ENCODE results near the gene HIVEP3.

HIVEP3 gene

DNA sequence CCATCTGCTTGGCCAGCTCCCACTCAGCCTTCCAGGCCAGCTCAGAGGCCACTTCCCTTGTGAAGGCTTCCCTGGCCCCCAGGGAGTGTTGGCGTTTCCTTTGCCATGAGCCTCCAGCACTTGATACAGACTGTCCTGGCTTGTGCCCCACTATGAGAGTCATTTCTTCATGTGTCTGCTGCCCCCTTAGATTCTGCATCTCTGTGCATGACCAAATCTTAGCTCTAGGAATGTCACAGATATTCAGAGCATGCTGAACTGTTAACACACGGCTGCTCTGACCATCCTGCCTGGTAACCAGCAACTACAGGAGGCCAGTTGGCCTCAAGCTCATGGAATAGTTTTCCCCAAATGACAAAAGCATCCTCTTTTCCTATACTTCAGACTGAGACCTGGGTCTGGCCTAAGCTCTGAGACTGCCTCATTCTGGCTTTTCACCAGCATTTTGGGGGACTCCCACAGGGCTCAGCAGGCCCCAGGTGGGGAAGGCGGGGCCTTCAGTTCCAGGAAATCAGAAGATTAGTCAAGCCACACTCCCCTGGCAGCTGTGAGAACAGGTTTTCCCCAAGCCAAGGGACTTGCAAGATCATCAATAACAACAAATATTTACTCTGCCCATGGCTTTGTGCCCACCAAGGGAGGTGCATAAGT is 251.6 kb downstream of the HIVEP3 start:
- TF ChIP-seq GABPA (IDR thresholded peaks at IDR 0.05; ENCODE audit: low read depth), result no peak
- no peak for TF ChIP-seq SPI1 (IDR thresholded peaks at IDR 0.05; ENCODE audit: borderline replicate concordance, low read depth)
- TF ChIP-seq POLR2AphosphoS5 (IDR thresholded peaks at IDR 0.05; ENCODE audit: low read depth), result no peak
- TF ChIP-seq, protein P1, sequence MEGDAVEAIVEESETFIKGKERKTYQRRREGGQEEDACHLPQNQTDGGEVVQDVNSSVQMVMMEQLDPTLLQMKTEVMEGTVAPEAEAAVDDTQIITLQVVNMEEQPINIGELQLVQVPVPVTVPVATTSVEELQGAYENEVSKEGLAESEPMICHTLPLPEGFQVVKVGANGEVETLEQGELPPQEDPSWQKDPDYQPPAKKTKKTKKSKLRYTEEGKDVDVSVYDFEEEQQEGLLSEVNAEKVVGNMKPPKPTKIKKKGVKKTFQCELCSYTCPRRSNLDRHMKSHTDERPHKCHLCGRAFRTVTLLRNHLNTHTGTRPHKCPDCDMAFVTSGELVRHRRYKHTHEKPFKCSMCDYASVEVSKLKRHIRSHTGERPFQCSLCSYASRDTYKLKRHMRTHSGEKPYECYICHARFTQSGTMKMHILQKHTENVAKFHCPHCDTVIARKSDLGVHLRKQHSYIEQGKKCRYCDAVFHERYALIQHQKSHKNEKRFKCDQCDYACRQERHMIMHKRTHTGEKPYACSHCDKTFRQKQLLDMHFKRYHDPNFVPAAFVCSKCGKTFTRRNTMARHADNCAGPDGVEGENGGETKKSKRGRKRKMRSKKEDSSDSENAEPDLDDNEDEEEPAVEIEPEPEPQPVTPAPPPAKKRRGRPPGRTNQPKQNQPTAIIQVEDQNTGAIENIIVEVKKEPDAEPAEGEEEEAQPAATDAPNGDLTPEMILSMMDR (IDR thresholded peaks at IDR 0.05; ENCODE audit: insufficient read depth, low read length), result no peak
- TF ChIP-seq, protein P2, sequence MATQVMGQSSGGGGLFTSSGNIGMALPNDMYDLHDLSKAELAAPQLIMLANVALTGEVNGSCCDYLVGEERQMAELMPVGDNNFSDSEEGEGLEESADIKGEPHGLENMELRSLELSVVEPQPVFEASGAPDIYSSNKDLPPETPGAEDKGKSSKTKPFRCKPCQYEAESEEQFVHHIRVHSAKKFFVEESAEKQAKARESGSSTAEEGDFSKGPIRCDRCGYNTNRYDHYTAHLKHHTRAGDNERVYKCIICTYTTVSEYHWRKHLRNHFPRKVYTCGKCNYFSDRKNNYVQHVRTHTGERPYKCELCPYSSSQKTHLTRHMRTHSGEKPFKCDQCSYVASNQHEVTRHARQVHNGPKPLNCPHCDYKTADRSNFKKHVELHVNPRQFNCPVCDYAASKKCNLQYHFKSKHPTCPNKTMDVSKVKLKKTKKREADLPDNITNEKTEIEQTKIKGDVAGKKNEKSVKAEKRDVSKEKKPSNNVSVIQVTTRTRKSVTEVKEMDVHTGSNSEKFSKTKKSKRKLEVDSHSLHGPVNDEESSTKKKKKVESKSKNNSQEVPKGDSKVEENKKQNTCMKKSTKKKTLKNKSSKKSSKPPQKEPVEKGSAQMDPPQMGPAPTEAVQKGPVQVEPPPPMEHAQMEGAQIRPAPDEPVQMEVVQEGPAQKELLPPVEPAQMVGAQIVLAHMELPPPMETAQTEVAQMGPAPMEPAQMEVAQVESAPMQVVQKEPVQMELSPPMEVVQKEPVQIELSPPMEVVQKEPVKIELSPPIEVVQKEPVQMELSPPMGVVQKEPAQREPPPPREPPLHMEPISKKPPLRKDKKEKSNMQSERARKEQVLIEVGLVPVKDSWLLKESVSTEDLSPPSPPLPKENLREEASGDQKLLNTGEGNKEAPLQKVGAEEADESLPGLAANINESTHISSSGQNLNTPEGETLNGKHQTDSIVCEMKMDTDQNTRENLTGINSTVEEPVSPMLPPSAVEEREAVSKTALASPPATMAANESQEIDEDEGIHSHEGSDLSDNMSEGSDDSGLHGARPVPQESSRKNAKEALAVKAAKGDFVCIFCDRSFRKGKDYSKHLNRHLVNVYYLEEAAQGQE (IDR thresholded peaks at IDR 0.05; ENCODE audit: insufficient replicate concordance, low read depth), result no peak
- Histone ChIP-seq H3K27me3 (ENCODE audit: insufficient read depth, poor library complexity, severe bottlenecking) (no peaks in the 10 kb centered on the region), H3K27ac (replicated peaks) (no peak overlapping the region), H3K4me3 (replicated peaks; ENCODE audit: insufficient read depth, low read length) (no peak overlapping the region)
- no peak for DNase-seq (ENCODE audit: low read depth in 1 of 2, low spot score in 1 of 2)

DNA sequence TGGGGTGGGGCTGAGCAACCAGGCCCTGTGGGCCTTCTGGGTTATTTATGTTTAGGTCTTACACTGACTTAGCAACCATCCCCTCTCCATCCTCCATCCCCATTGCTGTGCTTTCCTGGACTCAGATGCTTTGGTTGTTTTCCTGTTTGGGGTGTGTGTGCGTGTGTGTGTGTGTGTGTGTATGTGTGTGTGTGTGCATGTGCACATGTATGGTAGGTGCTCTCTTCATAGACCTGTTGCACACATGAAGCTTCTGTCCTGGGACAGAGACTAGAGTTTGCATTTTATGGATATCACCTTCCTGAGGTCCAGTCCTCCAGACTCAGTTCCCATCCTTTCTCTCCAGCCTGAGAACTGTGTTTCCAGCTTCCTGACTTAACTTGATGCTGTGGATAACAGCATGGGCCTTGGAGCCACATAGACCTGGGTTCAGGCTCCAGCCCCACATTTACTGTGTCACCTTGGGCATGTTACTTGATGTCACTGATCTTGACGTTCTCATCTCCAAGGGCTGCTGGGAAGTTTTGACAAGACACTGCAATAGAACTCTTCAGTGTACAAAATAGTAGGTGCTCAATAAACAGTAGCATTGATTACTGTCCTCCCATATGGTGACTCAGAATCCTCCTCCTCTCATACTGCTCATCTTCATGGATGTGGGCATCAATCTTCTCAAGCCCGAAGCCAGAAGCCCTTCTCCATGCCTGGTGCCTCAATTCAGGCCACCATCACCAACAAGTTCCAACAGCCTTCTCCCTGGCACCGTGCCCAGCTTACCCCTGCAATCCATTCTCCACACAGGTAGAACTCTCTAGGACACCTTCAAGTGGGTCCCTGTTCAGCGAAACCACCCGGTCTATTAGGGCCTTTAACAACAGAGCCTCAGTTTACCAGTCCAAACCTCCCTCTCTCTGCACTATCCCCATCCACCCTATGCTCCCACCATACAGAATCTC is 252.5 kb downstream of the HIVEP3 start:
- no peak overlapping the region for H3K4me3 ChIP-seq (replicated peaks; ENCODE audit: insufficient read depth, low read length)
- no peak overlapping the region for H3K27ac ChIP-seq (replicated peaks)
- peaks cover 4% of the 10 kb centered on the region for H3K27me3 ChIP-seq (ENCODE audit: insufficient read depth, poor library complexity, severe bottlenecking)
- TF ChIP-seq POLR2AphosphoS5 (IDR thresholded peaks at IDR 0.05; ENCODE audit: low read depth) (no peak), GABPA (IDR thresholded peaks at IDR 0.05; ENCODE audit: low read depth) (no peak), SPI1 (IDR thresholded peaks at IDR 0.05; ENCODE audit: borderline replicate concordance, low read depth) (no peak)
- TF ChIP-seq, protein P2 (IDR thresholded peaks at IDR 0.05; ENCODE audit: insufficient replicate concordance, low read depth), result no peak
- TF ChIP-seq, protein P1 (IDR thresholded peaks at IDR 0.05; ENCODE audit: insufficient read depth, low read length), result no peak
- DNase-seq (ENCODE audit: low read depth in 1 of 2, low spot score in 1 of 2), result no peak

DNA sequence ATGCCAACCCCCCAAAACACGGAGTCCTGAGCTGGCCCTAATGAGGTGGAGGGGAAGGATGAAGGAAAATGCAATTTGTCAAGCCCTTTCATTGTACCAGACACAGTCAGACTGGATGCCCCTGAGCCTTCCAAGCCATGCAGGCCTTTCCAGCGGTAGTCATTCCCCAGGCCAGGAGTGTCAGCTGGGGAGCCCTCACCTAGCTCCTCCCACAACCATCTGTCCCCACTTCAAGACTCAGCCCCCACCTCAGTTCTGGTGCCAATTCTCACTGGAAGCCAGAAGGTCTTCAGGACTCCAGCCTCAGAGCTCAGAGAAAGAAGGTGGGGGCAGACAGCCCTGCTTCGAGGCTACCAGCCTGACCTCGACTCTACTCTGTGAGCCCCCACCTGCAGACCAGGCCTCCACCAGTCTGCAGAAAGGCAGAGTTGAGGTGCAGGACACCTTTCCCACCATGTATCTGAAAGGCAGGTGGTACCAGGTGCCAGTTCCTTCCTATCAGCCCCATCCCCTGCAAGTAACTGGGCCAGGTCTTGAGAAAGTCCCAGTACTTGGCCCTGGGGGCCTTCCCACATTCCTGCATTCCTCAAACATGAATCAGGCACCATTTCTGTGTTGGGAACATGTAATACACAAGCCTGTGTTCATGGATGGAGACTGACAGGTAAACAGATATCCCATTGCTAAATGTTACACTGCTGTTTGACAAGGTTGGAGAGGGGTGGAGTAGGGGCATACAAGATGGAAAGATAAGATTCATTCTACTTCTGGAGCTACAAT is 253.7 kb downstream of the HIVEP3 start:
- H3K4me3 ChIP-seq (replicated peaks; ENCODE audit: insufficient read depth, low read length), result no peak overlapping the region
- TF ChIP-seq, protein P2 (IDR thresholded peaks at IDR 0.05; ENCODE audit: insufficient replicate concordance, low read depth), result no peak
- TF ChIP-seq, protein P1 (IDR thresholded peaks at IDR 0.05; ENCODE audit: insufficient read depth, low read length), result no peak
- TF ChIP-seq POLR2AphosphoS5 (IDR thresholded peaks at IDR 0.05; ENCODE audit: low read depth) (no peak), GABPA (IDR thresholded peaks at IDR 0.05; ENCODE audit: low read depth) (no peak), SPI1 (IDR thresholded peaks at IDR 0.05; ENCODE audit: borderline replicate concordance, low read depth) (no peak)
- no peak overlapping the region for H3K27ac ChIP-seq (replicated peaks)
- peaks cover 4% of the 10 kb centered on the region for H3K27me3 ChIP-seq (ENCODE audit: insufficient read depth, poor library complexity, severe bottlenecking)
- DNase-seq (ENCODE audit: low read depth in 1 of 2, low spot score in 1 of 2), result no peak
